GM10266 (cell line): ENCODE results near the gene UBAP1L.
"Not testable (repeated sequence)": the region's sequence is repeated elsewhere in the genome, so short reads cannot be mapped to it uniquely, and the experiment has no call there.

ENCODE experiments used
- DNase-seq: peaks from one replicate; pipeline ENCODE4 v3.0.0; 2012; ENCODE audit errors: extremely low spot score
- TF ChIP-seq, protein P1 (sequence below): IDR thresholded peaks from 2 replicates; pipeline ENCODE4 v1.5.1; 2012; ENCODE audit warnings: mild to moderate bottlenecking, low read depth; ENCODE audit not compliant: control insufficient read depth, insufficient read depth; ENCODE audit errors: missing control alignments

The UBAP1L gene

DNA sequence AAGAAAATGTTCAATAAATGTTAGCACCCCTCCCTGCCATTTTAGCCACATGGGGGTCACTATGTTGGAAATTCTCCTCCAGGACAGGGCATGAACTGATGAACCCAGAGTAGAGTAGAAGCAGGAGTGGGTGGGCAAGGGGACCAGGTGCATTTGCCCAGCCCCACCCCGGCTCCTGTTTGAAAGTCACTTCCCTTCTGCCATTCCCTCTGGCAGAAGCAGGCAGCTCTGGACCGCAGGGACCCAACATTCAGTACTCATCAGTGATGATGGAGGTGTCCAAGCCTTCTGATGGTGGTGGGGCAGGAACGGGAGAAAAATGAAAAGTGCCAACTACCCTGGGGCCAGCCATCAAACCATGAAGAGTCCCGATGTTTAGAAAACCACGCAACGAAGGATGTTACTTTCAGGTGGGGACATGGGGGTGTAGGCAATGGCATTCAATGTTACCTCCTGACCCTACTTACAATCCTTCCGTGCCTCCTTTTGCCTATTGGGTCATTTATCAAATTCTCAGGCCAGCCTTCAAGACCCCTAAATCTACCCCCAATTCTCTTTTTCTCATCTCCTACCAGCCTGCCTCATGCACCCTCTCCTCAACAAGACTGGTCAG is 17.2 kb downstream of the UBAP1L start:
- DNase-seq: no peak
- TF ChIP-seq, protein P1, sequence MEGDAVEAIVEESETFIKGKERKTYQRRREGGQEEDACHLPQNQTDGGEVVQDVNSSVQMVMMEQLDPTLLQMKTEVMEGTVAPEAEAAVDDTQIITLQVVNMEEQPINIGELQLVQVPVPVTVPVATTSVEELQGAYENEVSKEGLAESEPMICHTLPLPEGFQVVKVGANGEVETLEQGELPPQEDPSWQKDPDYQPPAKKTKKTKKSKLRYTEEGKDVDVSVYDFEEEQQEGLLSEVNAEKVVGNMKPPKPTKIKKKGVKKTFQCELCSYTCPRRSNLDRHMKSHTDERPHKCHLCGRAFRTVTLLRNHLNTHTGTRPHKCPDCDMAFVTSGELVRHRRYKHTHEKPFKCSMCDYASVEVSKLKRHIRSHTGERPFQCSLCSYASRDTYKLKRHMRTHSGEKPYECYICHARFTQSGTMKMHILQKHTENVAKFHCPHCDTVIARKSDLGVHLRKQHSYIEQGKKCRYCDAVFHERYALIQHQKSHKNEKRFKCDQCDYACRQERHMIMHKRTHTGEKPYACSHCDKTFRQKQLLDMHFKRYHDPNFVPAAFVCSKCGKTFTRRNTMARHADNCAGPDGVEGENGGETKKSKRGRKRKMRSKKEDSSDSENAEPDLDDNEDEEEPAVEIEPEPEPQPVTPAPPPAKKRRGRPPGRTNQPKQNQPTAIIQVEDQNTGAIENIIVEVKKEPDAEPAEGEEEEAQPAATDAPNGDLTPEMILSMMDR: no peak

DNA sequence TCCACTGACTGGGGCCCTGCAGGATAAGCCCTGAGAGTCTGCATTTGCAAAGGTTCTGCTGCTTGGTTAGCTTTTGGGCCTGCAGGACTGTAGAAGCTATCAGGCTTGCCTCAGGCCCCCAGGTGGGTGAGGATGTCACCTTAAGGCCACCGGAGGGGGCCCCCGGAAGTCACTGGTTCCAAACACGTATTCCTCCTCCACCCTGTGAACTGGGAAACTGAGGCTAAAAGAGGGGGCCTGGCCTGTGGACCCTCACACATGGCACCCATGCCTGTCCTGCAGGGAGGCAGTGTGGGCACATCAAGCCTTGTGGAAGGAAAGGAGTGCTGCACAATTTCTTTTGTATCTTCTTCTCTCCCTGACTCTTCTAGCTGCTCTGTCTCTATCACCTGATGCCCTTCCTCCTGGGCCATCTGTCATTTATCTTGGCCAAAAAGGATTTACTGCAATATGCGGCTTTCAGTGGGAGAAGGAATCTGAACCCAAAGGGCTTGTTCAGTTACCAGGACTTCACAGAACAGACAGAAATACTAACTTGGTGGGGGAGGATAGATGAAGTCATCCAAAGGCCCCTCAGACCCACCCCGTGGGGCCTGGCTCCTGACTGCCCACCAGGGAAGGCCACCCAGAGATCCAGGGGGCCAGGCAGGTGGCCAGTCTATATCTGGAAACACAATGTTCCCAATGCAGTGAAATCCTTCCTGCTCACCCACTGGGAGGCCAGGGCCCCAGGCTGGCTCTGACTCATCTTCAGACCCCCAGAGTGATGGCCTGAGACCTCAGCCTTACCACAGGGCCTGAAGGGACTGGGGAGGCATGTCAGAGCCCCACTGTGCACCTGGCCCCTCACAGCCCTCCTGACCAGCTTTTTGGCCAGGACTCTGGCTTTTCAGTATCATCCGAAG is 18.3 kb downstream of the UBAP1L start:
- DNase-seq: no peak
- TF ChIP-seq, protein P1: no peak

DNA sequence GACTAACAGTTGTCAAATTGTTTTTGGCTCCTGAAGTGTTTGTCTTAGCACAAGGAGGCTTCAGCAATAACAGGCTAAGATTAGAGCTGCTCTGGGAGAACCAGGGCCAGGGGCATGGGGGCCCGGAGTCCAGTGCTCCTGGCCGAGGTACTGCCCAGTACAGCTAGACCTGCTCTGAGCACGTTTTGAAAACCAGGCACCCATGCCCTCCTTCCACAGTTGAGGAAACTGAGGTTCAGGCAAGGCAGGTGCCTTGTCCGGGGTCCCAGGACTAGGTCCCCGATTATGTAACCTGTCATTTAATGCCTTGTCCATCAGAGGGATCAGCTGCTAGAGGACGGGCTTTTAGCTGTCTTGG is 19.3 kb downstream of the UBAP1L start:
- TF ChIP-seq, protein P1: no peak

DNA sequence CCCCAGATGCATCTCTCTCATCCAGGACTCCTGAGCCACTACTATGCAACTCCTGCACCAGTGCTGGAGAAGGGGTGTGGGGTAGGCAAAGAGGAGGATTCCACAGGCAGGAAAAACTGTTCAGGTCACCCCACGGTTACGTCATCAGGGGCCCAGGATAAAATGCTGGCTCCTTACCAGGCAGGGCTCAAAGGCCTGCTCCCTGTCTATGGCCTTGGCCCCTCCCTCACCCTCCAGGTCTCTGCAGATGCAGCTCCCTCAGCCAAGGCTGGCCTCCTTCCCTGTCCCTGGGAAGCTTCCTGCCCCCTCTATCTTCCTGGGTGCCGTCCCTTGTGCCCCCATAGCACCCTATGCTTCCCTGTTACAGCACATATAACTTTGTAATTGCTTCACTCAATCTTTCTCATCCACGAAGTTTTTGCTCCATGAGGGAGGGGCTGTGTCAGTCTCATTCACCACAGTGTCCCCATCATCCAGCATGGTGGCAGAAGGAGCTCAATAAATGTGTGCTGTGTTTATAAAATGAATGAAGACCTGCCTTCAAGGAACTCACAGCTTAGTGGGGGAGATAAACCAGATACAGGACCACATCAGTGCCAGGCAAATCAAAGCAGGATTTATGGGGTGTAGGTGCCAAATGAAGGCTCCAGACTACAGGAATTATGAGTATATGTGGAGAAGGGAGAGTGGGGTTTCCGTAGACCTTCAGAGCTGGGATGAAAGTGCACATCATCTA is 19.8 kb downstream of the UBAP1L start:
- TF ChIP-seq, protein P1: no peak
- DNase-seq: no peak

More for the DNA sequence above, 19.3 kb downstream of the UBAP1L start:
- no peak for DNase-seq

DNA sequence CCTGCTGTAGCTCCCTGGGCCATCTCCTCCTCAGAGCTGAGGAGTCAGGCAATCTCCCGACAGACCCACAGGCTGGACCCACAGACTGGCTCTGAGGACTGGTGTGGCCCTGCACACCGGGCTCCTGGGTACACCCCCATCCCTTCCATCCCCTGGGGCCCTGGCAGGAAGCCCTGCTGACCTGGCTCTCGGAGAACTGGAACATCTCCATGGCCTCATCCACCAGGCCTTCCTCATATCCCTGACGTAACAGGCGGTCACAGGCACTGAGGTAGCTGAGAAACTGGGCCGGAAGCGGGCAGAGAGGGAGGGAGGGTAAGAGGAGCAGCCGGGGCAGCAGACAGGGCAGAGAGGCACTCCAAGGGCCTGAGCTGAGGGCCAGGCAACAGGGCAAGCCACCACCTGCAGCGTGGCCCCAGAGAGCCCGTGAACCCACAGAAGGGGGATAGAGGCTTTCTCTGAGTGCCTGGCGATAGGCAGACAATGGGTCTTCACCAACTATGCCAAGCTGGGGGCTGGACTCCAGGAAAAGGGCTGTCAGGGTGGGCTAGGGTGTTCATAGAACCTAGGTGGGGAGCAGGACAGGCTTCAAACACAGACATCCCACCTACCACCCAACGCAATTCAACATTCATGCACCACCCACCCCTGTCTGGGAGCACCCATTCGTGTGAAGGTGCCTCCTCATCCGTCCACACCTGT is 20.6 kb downstream of the UBAP1L start:
- no peak for DNase-seq
- TF ChIP-seq, protein P1: no peak

DNA sequence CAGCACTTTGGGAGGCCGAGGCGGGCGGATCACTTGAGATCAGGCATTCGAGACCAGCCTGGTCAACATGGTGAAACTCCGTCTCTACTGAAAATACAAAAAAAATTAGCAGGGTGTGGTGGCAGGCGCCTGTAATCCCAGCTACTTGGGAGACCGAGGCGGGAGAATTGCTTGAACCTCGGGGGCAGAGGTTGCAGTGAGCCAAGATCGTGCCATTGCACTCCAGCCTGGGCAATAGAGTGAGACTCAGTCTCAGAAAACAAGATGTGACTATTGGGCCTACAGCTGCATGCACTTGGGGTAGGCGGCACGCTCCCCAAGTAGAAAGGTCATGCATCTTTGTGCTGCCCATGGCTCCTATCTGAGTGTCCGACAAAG is 21.2 kb downstream of the UBAP1L start:
- not testable (repeated sequence) for DNase-seq
